Muscle of leg (tissue), 16 donors: ENCODE data around the gene OR8H1. TPM values are rescaled to one million over a fixed set of nuclear protein-coding genes. Genes with fewer than 3 reads are reported as not detected.

Source experiments
- DNase-seq: peaks from one replicate; pipeline ENCODE4 v3.0.0; 2013
- H3K27ac ChIP-seq: one replicate; pipeline ENCODE4 v1.5.1; 2013; ENCODE audit warnings: mild to moderate bottlenecking, low read length, control low read depth
- H3K27me3 ChIP-seq: one replicate; pipeline ENCODE4 v1.6.1; 2013; ENCODE audit warnings: low read length; ENCODE audit not compliant: control insufficient read depth, insufficient read depth
- H3K36me3 ChIP-seq: one replicate; pipeline ENCODE4 v1.6.1; 2013; ENCODE audit warnings: low read length; ENCODE audit not compliant: control insufficient read depth, insufficient read depth
- H3K4me1 ChIP-seq: one replicate; pipeline ENCODE4 v1.6.1; 2013; ENCODE audit warnings: low read length; ENCODE audit not compliant: control insufficient read depth, insufficient read depth
- H3K4me3 ChIP-seq: one replicate; pipeline ENCODE4 v1.5.1; 2013; ENCODE audit warnings: low read length, control low read depth
- H3K9me3 ChIP-seq: replicated peaks from 2 replicates; pipeline ENCODE4 v1.6.1; 2013; ENCODE audit warnings: low read depth, low read length; ENCODE audit not compliant: control insufficient read depth
- WGBS: methylation state at CpG from one replicate; pipeline ENCODE4 v1.1.5; 2013; ENCODE audit warnings: missing lambda C conversion rate; ENCODE audit not compliant: insufficient coverage; 5-methylcytosine and 5-hydroxymethylcytosine counted together
- long read RNA-seq, 11 donors: transcript quantifications; one replicate each; lab custom pipeline, GENCODE V29; 2026
- polyA plus RNA-seq, 8 donors: library from polyadenylated mRNA; unstranded; fragments of 120-200 nt; gene quantifications; one replicate each; pipeline versions ENCODE4 v1.2.1 to v1.2.3, GENCODE V29; 2013; ENCODE audit warnings: inconsistent platforms in 1 of 8, low replicate concordance in 1 of 8; ENCODE audit not compliant: insufficient read length in 8 of 8, insufficient read depth in 1 of 8
- total RNA-seq: library from RNA; stranded (reverse); fragments of 120-200 nt; gene quantifications from one replicate; pipeline ENCODE4 v1.2.4, GENCODE V29; 2013

Gene OR8H1
- total RNA-seq (not detected), polyA plus RNA-seq (under 1 TPM in 1 of 8 donors, not detected in 7; 0.12 TPM)
- long read RNA-seq, donor 1, result 0 reads
- long read RNA-seq, donor 2, result 0 reads
- long read RNA-seq, donor 3, result 0 reads
- long read RNA-seq, donor 4, result 0 reads
- long read RNA-seq, donor 5, result 0 reads
- long read RNA-seq, donor 6, result 0 reads
- long read RNA-seq, donor 7, result 0 reads
- long read RNA-seq, donor 8, result 0 reads
- long read RNA-seq, donor 9, result 0 reads
- long read RNA-seq, donor 10, result 0 reads
- long read RNA-seq, donor 11, result 0 reads

GRCh38 chr11:56292154-56292553 is at the start of gene OR8H1:
TSS of gene OR8H1 (minus strand) at chr11:56292254. CDS start at chr11:56291062, 1,192 bp downstream.
- no peak for DNase-seq
- H3K27me3 ChIP-seq, result no peaks in the 10 kb centered on the region
- no peaks in the 10 kb centered on the region for H3K4me1 ChIP-seq
- H3K27ac ChIP-seq, result no peak within 1 kb of the TSS
- H3K9me3 ChIP-seq, result no peaks in the 10 kb centered on the region
- no peaks in the 10 kb centered on the region for H3K36me3 ChIP-seq
- WGBS, result no CpG with 5 or more reads among the region's 2 CpGs
- no peak within 1 kb of the TSS for H3K4me3 ChIP-seq

- DNase-seq, result no peak
Observed at GRCh38 chr11:56340289-56340688, 48.2 kb upstream of the OR8H1 start.

GRCh38 chr11:56333156-56333555 is 41.1 kb upstream of the OR8H1 start:
- WGBS, result 100% methylated on average over 2 of the region's 3 CpGs
- DNase-seq, result no peak
- Histone ChIP-seq H3K4me1 (no peaks in the 10 kb centered on the region), H3K9me3 (peaks cover 12% of the 10 kb centered on the region), H3K27me3 (no peaks in the 10 kb centered on the region), H3K27ac (no peak overlapping the region), H3K36me3 (no peaks in the 10 kb centered on the region), H3K4me3 (no peak overlapping the region)

More at GRCh38 chr11:56340289-56340688, 48.2 kb upstream of the OR8H1 start:
- no peaks in the 10 kb centered on the region for H3K36me3 ChIP-seq
- H3K4me3 ChIP-seq, result no peak overlapping the region
- no peaks in the 10 kb centered on the region for H3K27me3 ChIP-seq
- no peak overlapping the region for H3K27ac ChIP-seq
- H3K4me1 ChIP-seq, result no peaks in the 10 kb centered on the region
- H3K9me3 ChIP-seq, result peaks cover 8% of the 10 kb centered on the region

- H3K4me3 ChIP-seq, result no peak overlapping the region
- no peaks in the 10 kb centered on the region for H3K27me3 ChIP-seq
- no peak for DNase-seq
- no peak overlapping the region for H3K27ac ChIP-seq
- H3K36me3 ChIP-seq, result no peaks in the 10 kb centered on the region
- WGBS, result 89% methylated on average over 30 of the region's 34 CpGs
- H3K9me3 ChIP-seq, result peaks cover 7% of the 10 kb centered on the region
- H3K4me1 ChIP-seq, result no peaks in the 10 kb centered on the region
Observed at GRCh38 chr11:56331861-56332491, 39.9 kb upstream of the OR8H1 start.

GRCh38 chr11:56314844-56315243 is 22.8 kb upstream of the OR8H1 start, which contains the start of gene OR8K3:
TSS of gene OR8K3 (plus strand) at chr11:56315144. CDS start at chr11:56318307, 3,163 bp downstream.
- Histone ChIP-seq H3K9me3 (peaks cover 2% of the 10 kb centered on the region), H3K36me3 (no peaks in the 10 kb centered on the region), H3K27ac (no peak within 1 kb of the TSS), H3K27me3 (no peaks in the 10 kb centered on the region), H3K4me1 (no peaks in the 10 kb centered on the region), H3K4me3 (no peak within 1 kb of the TSS)
- no peak for DNase-seq

- H3K4me3 ChIP-seq, result no peak overlapping the region
- H3K9me3 ChIP-seq, result peaks cover 12% of the 10 kb centered on the region
- no peak overlapping the region for H3K27ac ChIP-seq
- no peaks in the 10 kb centered on the region for H3K4me1 ChIP-seq
- WGBS, result 91% methylated on average over 3 of the region's 3 CpGs
- no peaks in the 10 kb centered on the region for H3K36me3 ChIP-seq
- H3K27me3 ChIP-seq, result no peaks in the 10 kb centered on the region
- DNase-seq, result no peak
Observed at GRCh38 chr11:56307836-56308235, 15.8 kb upstream of the OR8H1 start.

GRCh38 chr11:56296898-56297297 is 4.8 kb upstream of the OR8H1 start:
- H3K27me3 ChIP-seq, result no peaks in the 10 kb centered on the region
- no peak overlapping the region for H3K27ac ChIP-seq
- no peaks in the 10 kb centered on the region for H3K36me3 ChIP-seq
- H3K9me3 ChIP-seq, result no peaks in the 10 kb centered on the region
- 73% methylated on average over 2 of the region's 4 CpGs for WGBS
- no peak overlapping the region for H3K4me3 ChIP-seq
- H3K4me1 ChIP-seq, result no peaks in the 10 kb centered on the region
- no peak for DNase-seq

GRCh38 chr11:56273854-56274253 is 18.2 kb downstream of the OR8H1 start, which contains the start of gene OR5T1:
TSS of gene OR5T1 (plus strand) at chr11:56274154. CDS start at chr11:56275639, 1,485 bp downstream.
- Histone ChIP-seq H3K36me3 (no peaks in the 10 kb centered on the region), H3K27ac (no peak within 1 kb of the TSS), H3K4me1 (no peaks in the 10 kb centered on the region), H3K27me3 (no peaks in the 10 kb centered on the region), H3K4me3 (no peak within 1 kb of the TSS), H3K9me3 (peaks cover 2% of the 10 kb centered on the region)
- no peak for DNase-seq

GRCh38 chr11:56271092-56271491 is 21.0 kb downstream of the OR8H1 start:
- Histone ChIP-seq H3K4me3 (no peak overlapping the region), H3K4me1 (no peaks in the 10 kb centered on the region), H3K27ac (no peak overlapping the region), H3K27me3 (no peaks in the 10 kb centered on the region), H3K9me3 (peaks cover 12% of the 10 kb centered on the region), H3K36me3 (no peaks in the 10 kb centered on the region)
- DNase-seq, result no peak
- WGBS, result no CpG with 5 or more reads among the region's 3 CpGs

- no peaks in the 10 kb centered on the region for H3K9me3 ChIP-seq
- no peak within 1 kb of the TSS for H3K4me3 ChIP-seq
- no peak for DNase-seq
- no peak within 1 kb of the TSS for H3K27ac ChIP-seq
- no peaks in the 10 kb centered on the region for H3K4me1 ChIP-seq
- H3K27me3 ChIP-seq, result no peaks in the 10 kb centered on the region
- no peaks in the 10 kb centered on the region for H3K36me3 ChIP-seq
Observed at GRCh38 chr11:56251954-56252353, 40.1 kb downstream of the OR8H1 start, which contains the start of gene OR5T3. TSS of gene OR5T3 (plus strand) at chr11:56252254. CDS start at chr11:56252254, 0 bp downstream.
